Thyroid gland (tissue), 4 donors: ENCODE measurements around the gene HK1. TPM values are rescaled to one million over a fixed set of nuclear protein-coding genes. Genes with fewer than 3 reads are reported as not detected.

ENCODE experiments used
- DNase-seq, 2 donors: peaks; one replicate each; pipeline ENCODE4 v3.0.0-alpha.2; 2019
- H3K27ac ChIP-seq, 3 donors: fragments of 200-600 bp; sonication (generic); 1 replicate in 2 of 3; 2 replicates in 1 of 3; pipeline ENCODE4 v1.5.1; 2016 to 2019; ENCODE audit warnings: mild to moderate bottlenecking in 1 of 3, moderate library complexity in 1 of 3
- H3K27me3 ChIP-seq: fragments of 200-600 bp; sonication (generic); one replicate; pipeline ENCODE4 v1.5.1; 2019
- H3K36me3 ChIP-seq, 2 donors: fragments of 200-600 bp; sonication (generic); one replicate each; pipeline ENCODE4 v1.5.1; 2016 to 2019
- H3K4me1 ChIP-seq, 2 donors: fragments of 200-600 bp; sonication (generic); one replicate each; pipeline ENCODE4 v1.5.1; 2017 to 2019
- H3K4me3 ChIP-seq, 3 donors: fragments of 200-600 bp; sonication (generic); replicated peaks in 1 of 3; 1 replicate in 2 of 3; 2 replicates in 1 of 3; pipeline ENCODE4 v1.5.1; 2016; ENCODE audit warnings: mild to moderate bottlenecking in 1 of 3
- H3K9me3 ChIP-seq: fragments of 200-600 bp; sonication (generic); one replicate; pipeline ENCODE4 v1.5.1; 2017
- POLR2A ChIP-seq, 2 donors: fragments of 450-650 bp; IDR thresholded peaks; one replicate each; pipeline ENCODE4 v1.6.1; 2017; ENCODE audit warnings: antibody characterized with exemption in 2 of 2, mild to moderate bottlenecking in 2 of 2, moderate library complexity in 1 of 2
- WGBS, 2 donors: methylation state at CpG; one replicate each; pipeline ENCODE4 v1.1.5; 2017; 5-methylcytosine and 5-hydroxymethylcytosine counted together
- intact Hi-C: fragments of 100-400 bp; cut with DNase I; formaldehyde crosslinking; loops from one replicate; pipeline ENCODE4 v1.15.1; 2023
- total RNA-seq, 4 donors: library from RNA; depleted of rRNA; stranded (reverse); fragments of >200 nt; gene quantifications; one replicate each; pipeline ENCODE4 v1.2.3, GENCODE V29; 2016
- TF ChIP-seq, protein P1 (sequence below), 6 experiments: fragments of 200-600 bp in 3 of 6; fragments of 450-650 bp in 3 of 6; sonication (generic) in 3 of 6; IDR thresholded peaks; one replicate each; pipeline ENCODE4 v1.5.1; 2016 to 2019; ENCODE audit warnings: antibody characterized with exemption in 6 of 6, mild to moderate bottlenecking in 2 of 6, inconsistent platforms in 1 of 6, moderate library complexity in 1 of 6

HK1 gene
- total RNA-seq, 4 donors from 2014 or later, result 106 to 231 (median 189) TPM

- intact Hi-C loops, result loop anchor here (2.0 to 5.0 kb wide), 2 partner anchors 75 to 79 kb away; no protein-coding TSS in a partner anchor
- TF ChIP-seq, protein P1, sequence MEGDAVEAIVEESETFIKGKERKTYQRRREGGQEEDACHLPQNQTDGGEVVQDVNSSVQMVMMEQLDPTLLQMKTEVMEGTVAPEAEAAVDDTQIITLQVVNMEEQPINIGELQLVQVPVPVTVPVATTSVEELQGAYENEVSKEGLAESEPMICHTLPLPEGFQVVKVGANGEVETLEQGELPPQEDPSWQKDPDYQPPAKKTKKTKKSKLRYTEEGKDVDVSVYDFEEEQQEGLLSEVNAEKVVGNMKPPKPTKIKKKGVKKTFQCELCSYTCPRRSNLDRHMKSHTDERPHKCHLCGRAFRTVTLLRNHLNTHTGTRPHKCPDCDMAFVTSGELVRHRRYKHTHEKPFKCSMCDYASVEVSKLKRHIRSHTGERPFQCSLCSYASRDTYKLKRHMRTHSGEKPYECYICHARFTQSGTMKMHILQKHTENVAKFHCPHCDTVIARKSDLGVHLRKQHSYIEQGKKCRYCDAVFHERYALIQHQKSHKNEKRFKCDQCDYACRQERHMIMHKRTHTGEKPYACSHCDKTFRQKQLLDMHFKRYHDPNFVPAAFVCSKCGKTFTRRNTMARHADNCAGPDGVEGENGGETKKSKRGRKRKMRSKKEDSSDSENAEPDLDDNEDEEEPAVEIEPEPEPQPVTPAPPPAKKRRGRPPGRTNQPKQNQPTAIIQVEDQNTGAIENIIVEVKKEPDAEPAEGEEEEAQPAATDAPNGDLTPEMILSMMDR (IDR thresholded peaks at IDR 0.05), result no peak
- no peak for TF ChIP-seq POLR2A (IDR thresholded peaks at IDR 0.05)
- WGBS, 2 donors, result 47 to 62% methylated on average over 5 of the region's 8 CpGs
- Histone ChIP-seq H3K4me3 (peak overlapping the region in 1 of 3 donors; percentile 80), H3K27me3 (no peaks in the 10 kb centered on the region), H3K27ac (peak overlapping the region; percentile 85 to 95 (median 88)), H3K4me1 (peaks cover 26 to 35% of the 10 kb centered on the region in 2 donors), H3K9me3 (no peaks in the 10 kb centered on the region), H3K36me3 (no peaks in the 10 kb centered on the region)
- DNase-seq, result no peak
Observed at GRCh38 chr10:69317626-69318105, 39.4 kb downstream of the HK1 start.

DNA sequence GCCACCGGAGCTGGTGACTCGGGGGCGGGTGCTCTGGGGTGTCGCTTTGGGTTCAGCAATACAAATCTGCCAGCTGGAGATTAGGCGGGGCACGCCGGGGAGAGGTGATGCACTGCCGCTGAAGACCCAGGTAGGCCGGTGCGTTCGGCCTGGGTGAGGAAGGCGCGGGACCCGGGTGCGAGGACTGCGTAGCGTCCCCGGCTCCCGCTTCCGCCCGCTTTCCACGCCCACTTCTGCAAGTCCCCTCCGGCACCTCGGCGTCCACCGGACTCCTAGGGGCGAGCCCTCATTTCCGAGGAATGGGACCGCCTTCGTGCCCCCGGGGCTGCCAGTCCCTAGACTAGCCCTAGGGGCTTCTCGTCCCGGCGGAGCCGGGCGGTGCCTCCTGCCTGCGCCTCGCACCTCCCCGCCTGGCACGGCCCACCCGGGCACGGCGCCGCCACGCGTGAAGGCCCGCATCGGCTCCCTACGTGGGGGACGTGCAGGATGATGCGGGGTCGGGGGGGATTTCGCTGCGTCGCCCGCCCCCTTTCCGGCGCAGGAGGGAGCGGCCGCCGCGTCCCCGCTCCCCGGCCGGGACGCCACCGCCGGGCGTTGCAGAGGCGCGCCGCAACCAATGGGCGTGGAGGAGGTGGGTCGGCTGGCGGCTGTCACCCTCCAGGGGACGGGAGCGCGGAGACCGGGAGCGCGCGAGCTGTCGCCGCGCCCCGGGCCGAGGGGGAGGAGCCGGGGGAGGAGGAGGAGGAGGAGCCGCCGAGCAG, 40.0 kb downstream of the HK1 start:
- Histone ChIP-seq H3K4me3 (peak overlapping the region; percentile 80 to 99 (median 95)), H3K9me3 (no peaks in the 10 kb centered on the region), H3K36me3 (no peaks in the 10 kb centered on the region), H3K4me1 (peaks cover 26 to 35% of the 10 kb centered on the region in 2 donors), H3K27me3 (no peaks in the 10 kb centered on the region), H3K27ac (peak overlapping the region; percentile 85 to 95 (median 91))
- DNase-seq, result peak; percentile 91 to 93
- TF ChIP-seq, protein P1 (IDR thresholded peaks at IDR 0.05), result peak in 1 of 6 experiments; percentile 15
- peak in 1 of 2 donors; percentile 99 for TF ChIP-seq POLR2A (IDR thresholded peaks at IDR 0.05)
- intact Hi-C loops, result loop anchor here (5.0 kb wide), 1 partner anchor 74 kb away; no protein-coding TSS in a partner anchor
- whole genome bisulfite sequencing, 2 donors, result 1% methylated on average over 47 of the region's 90 CpGs; no CpG with 5 or more reads in 1 of the 2 donors

GRCh38 chr10:69318867-69319727, 40.8 kb downstream of the HK1 start:
- peak; percentile 83 to 84 for DNase-seq
- Histone ChIP-seq H3K9me3 (no peaks in the 10 kb centered on the region), H3K36me3 (no peaks in the 10 kb centered on the region), H3K4me3 (peak overlapping the region; percentile 80 to 99 (median 95)), H3K27ac (peak overlapping the region; percentile 85 to 95 (median 91)), H3K27me3 (no peaks in the 10 kb centered on the region), H3K4me1 (peaks cover 27 to 43% of the 10 kb centered on the region in 2 donors)
- 0 to 1% methylated on average over 5 to 25 of the region's 73 CpGs for WGBS, 2 donors
- intact Hi-C loops, result loop anchor here (5.0 kb wide), 1 partner anchor 73 kb away; no protein-coding TSS in a partner anchor
- TF ChIP-seq, protein P1 (IDR thresholded peaks at IDR 0.05), result no peak
- TF ChIP-seq POLR2A (IDR thresholded peaks at IDR 0.05), result peak; percentile 24 to 76

GRCh38 chr10:69319841-69320316, 41.6 kb downstream of the HK1 start:
- Histone ChIP-seq H3K4me3 (peak overlapping the region; percentile 80 to 99 (median 95)), H3K4me1 (peaks cover 34 to 48% of the 10 kb centered on the region in 2 donors), H3K9me3 (no peaks in the 10 kb centered on the region), H3K27me3 (no peaks in the 10 kb centered on the region), H3K36me3 (no peaks in the 10 kb centered on the region), H3K27ac (peak overlapping the region; percentile 85 to 95 (median 91))
- WGBS, 2 donors, result 51 to 60% methylated on average over 9 of the region's 9 CpGs
- peak in 1 of 2 donors; percentile 31 for DNase-seq
- TF ChIP-seq, protein P1 (IDR thresholded peaks at IDR 0.05), result no peak
- TF ChIP-seq POLR2A (IDR thresholded peaks at IDR 0.05), result no peak
- intact Hi-C loops, result loop anchor here (5.0 kb wide), 1 partner anchor 72 kb away; no protein-coding TSS in a partner anchor
